ENCODE results near the gene LDAH.

LDAH gene

GRCh38 chr2:20677301-20678085 is 145.4 kb downstream of the LDAH start:
- DNase-seq: no peak

- no peak for DNase-seq
These were observed 146.3 kb downstream of the LDAH start for GRCh38 chr2:20676353-20677215.

GRCh38 chr2:20675701-20676352 is 147.1 kb downstream of the LDAH start:
- no peak for DNase-seq

GRCh38 chr2:20674974-20675679 is 147.8 kb downstream of the LDAH start:
- DNase-seq: no peak

GRCh38 chr2:20674309-20674965 is 148.5 kb downstream of the LDAH start:
- no peak for DNase-seq

GRCh38 chr2:20673686-20674308 is 149.1 kb downstream of the LDAH start:
- no peak for DNase-seq

- no peak for DNase-seq
These were observed 150.5 kb downstream of the LDAH start for GRCh38 chr2:20672201-20672951.

- no peak for DNase-seq
These were observed 151.2 kb downstream of the LDAH start for GRCh38 chr2:20671736-20672080.

GRCh38 chr2:20671036-20671735 is 151.7 kb downstream of the LDAH start:
- DNase-seq: no peak

- DNase-seq: no peak
These were observed 152.4 kb downstream of the LDAH start for GRCh38 chr2:20670315-20671035.

- DNase-seq: no peak
These were observed 153.2 kb downstream of the LDAH start for GRCh38 chr2:20669562-20670314.

GRCh38 chr2:20668871-20669475 is 153.9 kb downstream of the LDAH start:
- DNase-seq: no peak

GRCh38 chr2:20668451-20668850 is 154.4 kb downstream of the LDAH start:
- no peak for DNase-seq

GRCh38 chr2:20667531-20668401 is 155.1 kb downstream of the LDAH start:
- no peak for DNase-seq

- no peak for DNase-seq
These were observed 155.8 kb downstream of the LDAH start for GRCh38 chr2:20667151-20667530.

GRCh38 chr2:20666304-20667150 is 156.4 kb downstream of the LDAH start, which contains the start of gene GDF7:
Gene GDF7 (plus strand): TSS chr2:20667144. CDS start chr2:20667240, 96 bp downstream.
- DNase-seq: no peak

- DNase-seq: no peak
These were observed 156.9 kb downstream of the LDAH start for GRCh38 chr2:20666005-20666303.

Data from activated CD4-positive, CD25-positive, alpha-beta regulatory T cell (primary cell).